Hematopoietic multipotent progenitor cell treated with erythropoietin and hydrocortisone succinate and interleukin-3 and kit ligand, for 4 days (in vitro differentiated cells): Measurements from ENCODE around the gene AQP4.

Source experiments
- DNase-seq: peaks from one replicate; pipeline ENCODE4 v3.0.0-alpha.2; 2015

AQP4 gene, protein sequence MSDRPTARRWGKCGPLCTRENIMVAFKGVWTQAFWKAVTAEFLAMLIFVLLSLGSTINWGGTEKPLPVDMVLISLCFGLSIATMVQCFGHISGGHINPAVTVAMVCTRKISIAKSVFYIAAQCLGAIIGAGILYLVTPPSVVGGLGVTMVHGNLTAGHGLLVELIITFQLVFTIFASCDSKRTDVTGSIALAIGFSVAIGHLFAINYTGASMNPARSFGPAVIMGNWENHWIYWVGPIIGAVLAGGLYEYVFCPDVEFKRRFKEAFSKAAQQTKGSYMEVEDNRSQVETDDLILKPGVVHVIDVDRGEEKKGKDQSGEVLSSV

GRCh38 chr18:26865557-26865956 lies at the start of gene AQP4:
Gene AQP4 (minus strand): TSS chr18:26865707. CDS start chr18:26865689, 18 bp downstream.
- no peak for DNase-seq

DNA sequence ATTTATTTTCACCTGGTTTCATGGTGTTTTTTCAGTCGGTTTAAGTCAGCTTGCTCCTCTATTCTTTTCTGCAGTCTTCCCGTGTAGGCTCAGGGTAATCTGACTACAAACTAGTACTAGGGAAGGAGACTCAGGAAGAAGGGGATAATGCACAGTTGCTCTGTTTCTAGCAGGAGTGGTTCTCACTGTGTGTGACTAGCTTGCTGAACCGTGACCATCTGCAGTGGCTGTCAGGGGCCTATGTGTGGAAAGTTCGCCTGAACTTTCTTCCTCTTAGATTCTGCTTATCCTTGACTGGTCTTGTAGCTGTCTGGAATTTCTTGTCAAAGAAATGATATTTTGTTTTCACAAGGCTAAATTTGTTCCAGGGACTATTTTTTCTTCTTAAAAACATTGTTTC lies 46.3 kb upstream of the AQP4 start:
- DNase-seq: no peak

GRCh38 chr18:26909599-26910290 lies 44.2 kb upstream of the AQP4 start:
- DNase-seq: no peak

GRCh38 chr18:26908906-26909305 lies 43.4 kb upstream of the AQP4 start:
- no peak for DNase-seq

DNA sequence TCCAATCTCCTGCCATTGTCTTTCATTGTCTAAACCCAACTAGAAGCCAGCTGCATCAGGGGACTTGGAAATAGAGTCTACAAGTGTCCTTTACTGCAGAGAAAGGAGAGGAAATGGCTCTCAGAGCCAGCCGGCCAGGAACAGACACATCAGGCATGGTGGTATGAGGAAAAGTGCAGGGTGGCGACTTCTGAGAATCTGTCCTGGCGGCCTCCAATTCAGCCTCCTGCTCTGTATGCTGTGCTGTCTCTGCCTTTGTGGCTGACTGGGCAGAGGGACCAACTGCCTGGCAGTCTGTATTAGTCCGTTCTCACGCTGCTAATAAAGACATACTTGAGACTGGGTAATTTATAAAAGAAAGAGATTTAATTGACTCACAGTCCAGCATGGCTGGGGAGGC lies 36.8 kb upstream of the AQP4 start:
- DNase-seq: no peak

- DNase-seq: no peak
These were observed 35.5 kb upstream of the AQP4 start for GRCh38 chr18:26901020-26901419.

- no peak for DNase-seq
These were observed 28.9 kb upstream of the AQP4 start for GRCh38 chr18:26894426-26894825.

DNA sequence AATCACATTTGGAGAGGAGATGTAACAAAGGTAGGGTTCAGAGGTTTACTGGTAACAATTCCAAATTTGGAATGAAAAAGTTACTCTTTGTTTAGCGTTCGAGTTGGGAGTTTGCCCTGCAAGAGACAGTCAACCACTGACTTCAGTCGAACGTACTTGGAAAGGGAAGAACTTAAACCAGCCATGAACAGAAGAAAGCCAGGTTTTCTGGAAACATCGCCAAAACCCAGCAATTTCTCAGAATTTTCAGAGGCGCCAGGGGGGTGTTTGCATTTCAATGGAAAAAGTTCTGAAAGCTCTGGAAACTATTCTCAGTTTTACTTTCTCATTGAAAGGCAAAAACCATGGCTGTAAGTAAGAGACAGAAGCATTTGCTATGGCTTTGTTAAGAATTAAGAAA lies 28.5 kb upstream of the AQP4 start:
- DNase-seq: no peak

DNA sequence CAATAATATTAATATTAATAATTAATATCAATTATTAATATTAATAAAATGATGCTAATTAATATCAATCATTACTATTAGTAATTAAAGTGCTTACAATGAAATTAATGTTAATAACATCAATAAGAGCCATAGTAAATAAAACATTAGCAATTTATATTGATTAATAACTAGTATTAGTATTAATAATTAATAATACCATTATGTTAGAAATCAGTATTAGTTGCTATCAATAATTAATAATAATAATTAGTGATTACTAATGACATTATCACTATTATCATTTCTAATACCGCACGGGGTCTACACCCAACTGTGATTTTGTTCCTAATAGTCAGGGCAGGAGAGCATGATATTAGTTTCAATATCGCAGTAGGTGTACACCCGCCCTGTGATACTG lies 22.8 kb upstream of the AQP4 start:
- no peak for DNase-seq

- DNase-seq: no peak
These were observed 9.6 kb upstream of the AQP4 start for GRCh38 chr18:26875040-26875654.

DNA sequence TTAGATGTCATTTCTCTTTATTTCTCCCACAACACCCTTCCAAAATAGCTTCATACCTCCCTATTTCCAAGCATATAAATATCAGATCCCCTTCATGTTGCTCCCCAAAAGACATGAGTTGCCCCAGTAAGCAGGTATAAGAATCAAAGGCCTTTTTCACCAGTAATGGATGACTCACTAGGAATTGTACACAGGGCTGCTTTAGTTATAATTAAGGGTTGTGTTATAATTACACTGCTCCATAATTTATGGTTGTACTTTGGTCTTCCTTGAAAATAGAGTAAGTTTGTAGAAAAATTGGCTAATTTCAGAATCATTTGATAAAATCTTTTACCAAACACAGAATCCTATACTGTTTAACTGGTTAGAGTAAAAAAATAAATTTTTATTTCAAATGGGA lies 8.8 kb upstream of the AQP4 start:
- no peak for DNase-seq

GRCh38 chr18:26869640-26870039 lies 4.1 kb upstream of the AQP4 start:
- peak; percentile 15 for DNase-seq

- DNase-seq: no peak
These were observed 3.6 kb upstream of the AQP4 start for GRCh38 chr18:26868968-26869586.

GRCh38 chr18:26867471-26867870 lies 2.0 kb upstream of the AQP4 start:
- DNase-seq: no peak

DNA sequence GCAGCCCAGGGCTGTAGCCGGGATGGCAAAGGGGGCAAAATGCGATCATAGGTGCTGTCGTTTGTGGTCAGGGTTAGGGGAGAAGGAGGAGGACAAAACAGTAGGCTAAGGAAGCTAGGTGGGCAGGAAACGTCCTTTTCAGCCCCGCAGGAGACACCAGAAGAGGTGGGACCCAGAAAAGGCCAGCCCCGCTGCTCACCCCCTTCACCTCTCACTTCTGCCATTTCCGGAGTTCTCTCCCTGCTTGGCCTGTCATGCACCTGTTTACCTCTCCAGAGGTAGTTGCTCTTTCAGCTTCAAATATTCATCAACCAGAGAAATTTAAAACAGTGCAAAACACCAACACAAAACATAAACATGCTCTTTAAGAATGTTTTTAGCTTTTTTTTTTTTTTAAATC lies 849 bp downstream of the AQP4 start:
- DNase-seq: no peak

DNA sequence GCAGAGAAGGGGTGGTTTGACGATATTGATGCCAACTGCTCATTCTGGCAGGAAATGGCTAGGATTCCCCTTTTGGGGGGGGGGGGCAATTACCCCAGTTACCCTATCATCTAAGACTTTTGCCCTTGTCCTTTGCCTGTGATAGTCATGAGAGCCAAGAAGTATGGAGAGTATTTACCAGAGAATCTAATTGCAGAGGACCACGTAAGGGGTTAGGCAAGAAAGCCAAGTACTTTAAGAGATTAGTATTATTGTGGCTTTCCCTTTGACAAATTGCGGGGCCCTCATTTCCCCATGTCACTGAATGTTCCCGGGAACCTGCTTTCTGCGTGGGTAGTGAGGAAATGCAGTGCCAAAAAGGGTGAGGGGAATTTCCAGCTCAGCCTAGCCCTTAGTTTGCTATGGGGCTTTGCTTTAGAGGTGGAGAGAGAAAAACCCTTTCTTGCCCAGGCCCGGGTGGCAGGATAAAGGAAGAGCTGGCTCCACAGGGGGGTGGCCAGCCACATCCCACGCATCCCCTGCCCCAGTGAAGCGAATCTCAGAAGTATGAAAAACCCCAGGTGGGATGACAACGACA lies 1.5 kb downstream of the AQP4 start:
- DNase-seq: no peak

DNA sequence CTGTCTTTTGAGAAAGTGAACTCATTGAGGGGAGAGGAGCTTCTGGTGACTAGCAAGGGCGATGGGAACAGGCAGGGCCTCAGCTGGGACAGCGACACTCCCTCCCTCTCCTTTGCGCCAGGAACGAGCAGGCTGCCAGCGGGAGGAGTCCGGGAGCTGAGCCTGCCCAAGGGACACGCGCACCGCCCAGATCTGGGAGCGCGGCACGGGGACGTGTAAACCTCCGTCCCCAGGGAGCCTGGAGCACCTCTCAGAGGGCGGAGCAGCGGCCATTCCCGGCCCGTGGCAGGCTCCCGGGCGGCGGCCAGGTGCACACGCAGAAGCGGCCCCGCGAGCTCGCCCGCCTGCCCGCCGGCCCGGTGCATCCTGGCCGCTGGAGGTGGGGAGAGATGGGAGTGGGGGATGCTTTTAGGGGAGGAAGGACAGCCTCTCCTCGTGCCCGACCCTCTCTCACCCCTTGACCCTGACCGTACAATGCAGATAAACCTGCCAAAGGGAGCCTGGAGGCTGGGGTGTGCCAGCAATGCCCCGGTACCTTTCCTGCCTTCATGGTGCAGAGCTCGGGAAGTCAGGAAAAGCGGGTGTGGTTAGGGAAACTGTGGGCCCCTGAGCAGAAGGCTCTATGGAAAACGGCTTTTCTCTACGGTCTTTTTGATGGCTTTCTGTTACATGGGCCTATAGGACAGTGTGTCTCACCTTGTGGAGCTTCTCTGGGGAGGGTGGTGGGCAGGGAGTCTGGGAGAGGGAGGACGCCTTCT lies 2.2 kb downstream of the AQP4 start:
- DNase-seq: no peak

DNA sequence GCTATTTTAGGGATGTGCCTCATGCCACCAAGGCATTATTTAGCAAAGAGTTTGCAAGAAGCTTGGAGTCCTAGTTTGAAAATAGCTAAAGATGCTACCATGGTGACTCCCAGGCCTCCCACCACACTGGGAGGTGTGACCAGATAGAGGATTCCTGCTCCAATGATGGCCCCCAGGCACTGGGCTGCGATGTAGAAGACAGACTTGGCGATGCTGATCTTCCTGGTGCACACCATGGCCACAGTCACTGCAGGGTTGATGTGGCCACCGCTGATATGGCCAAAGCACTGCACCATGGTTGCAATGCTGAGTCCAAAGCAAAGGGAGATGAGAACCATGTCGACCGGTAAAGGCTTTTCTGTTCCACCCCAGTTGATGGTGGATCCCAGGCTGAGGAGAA lies 3.4 kb downstream of the AQP4 start:
- no peak for DNase-seq

DNA sequence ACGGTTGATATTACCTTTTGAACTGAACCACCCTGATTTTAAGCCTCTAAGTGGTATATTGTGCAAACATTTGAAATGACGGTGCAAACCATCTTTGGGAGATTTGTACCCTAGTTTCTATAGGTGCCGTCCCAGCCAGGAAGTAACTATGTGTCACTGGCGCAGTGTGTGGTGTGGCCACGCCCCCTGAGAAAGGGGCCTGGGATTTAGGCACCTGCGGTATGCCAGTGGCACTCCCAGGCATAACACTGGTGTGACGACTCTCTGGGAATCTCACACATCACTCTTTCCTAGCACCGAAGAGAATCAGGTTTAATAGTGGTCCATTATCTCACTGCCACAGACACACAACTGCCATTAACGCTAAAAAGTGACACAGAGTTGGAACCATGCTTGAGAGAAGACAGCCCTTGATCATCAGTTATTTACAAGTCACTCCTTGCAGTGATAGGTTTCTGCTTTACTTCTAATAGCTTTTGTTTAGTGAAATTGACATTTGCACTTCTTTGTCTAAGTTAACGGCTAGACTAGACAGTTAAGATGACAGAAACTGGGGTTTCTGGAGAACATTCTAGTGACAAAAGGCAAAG lies 11.1 kb downstream of the AQP4 start:
- no peak for DNase-seq

- no peak for DNase-seq
These were observed 12.1 kb downstream of the AQP4 start for GRCh38 chr18:26853401-26853800.

DNA sequence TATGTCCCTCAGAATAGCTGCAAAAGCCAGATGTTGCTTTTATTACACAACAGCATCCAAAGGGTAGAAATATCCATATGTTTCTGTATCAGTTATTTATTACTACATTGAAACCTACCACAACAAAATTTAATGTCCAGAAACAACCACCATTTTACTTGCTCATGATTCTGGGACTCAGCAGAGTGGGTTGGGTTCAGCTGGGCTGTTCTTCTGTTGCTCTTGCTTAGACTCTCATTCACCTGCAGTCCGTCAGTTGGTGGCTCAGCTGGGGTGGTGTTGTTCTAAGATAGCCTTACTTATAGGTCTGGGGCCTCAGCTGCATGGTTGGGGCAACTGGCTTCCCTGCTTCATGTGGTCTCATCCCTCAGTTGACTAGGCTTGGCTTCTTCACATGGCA lies 21.7 kb downstream of the AQP4 start:
- DNase-seq: no peak

DNA sequence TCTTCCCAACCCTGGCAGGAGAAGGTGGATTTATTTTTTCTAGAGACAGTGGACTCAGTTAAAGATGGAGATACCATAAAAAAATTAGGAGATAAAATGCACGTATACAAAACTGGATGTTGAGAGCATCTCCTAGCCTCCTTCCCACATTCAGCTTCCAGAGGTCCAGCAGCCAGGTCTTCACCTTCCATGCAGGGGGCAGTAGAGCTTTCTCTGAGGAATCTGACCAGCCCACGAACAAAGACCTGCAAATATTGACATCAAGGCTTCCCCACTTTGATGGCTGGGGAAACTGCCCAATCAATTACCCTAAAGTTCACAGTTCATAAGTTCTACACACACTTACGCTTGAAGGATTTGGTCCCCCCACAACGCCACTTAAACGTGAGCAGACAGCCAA lies 24.5 kb downstream of the AQP4 start:
- DNase-seq: no peak
